ENCODE data around the gene FBXL17. TPM values are rescaled to one million over a fixed set of nuclear protein-coding genes. Genes with fewer than 3 reads are reported as not detected.
A peak's percentile ranks its signal among the peaks of the same experiment; 100 is the strongest.

The FBXL17 gene
- total and polyA plus RNA-seq, 2 donors (not counting 1 experiment from before 2014, with no cell fraction given) = 7.3 to 40.3 TPM

GRCh38 chr5:108260858-108261170, 121.1 kb downstream of the FBXL17 start:
- Histone ChIP-seq H4K20me1 (ENCODE audit: control insufficient read depth, insufficient read depth, low read length, poor library complexity, severe bottlenecking) (peaks cover 16% of the 10 kb centered on the region), H3K27ac (ENCODE audit: low read length in 2 of 2) (no peak overlapping the region), H3K9ac (ENCODE audit: low read length) (no peak overlapping the region), H3K36me3 (replicated peaks in 1 of 2; ENCODE audit: control extremely low read depth in 1 of 2, control insufficient read depth in 1 of 2, extremely low read depth in 1 of 2, insufficient read depth in 2 of 2, low read length in 1 of 2) (peaks cover 0 to 2% of the 10 kb centered on the region in 2 experiments), H3K9me3 (ENCODE audit: control extremely low read depth in 1 of 3, control insufficient read depth in 2 of 3, insufficient read depth in 1 of 3, low read length in 2 of 3) (no peaks in the 10 kb centered on the region), H3K4me2 (replicated peaks; ENCODE audit: low read depth, low read length, poor library complexity, severe bottlenecking) (peak overlapping the region; percentile 59), H3K27me3 (replicated peaks in 1 of 4; ENCODE audit: control extremely low read depth in 1 of 4, control insufficient read depth in 3 of 4, insufficient read depth in 4 of 4, low read length in 3 of 4) (no peaks in the 10 kb centered on the region), H3K79me2 (ENCODE audit: control insufficient read depth, insufficient read depth, low read length) (peaks cover 9% of the 10 kb centered on the region), H3K4me1 (ENCODE audit: control insufficient read depth in 2 of 2, insufficient read depth in 2 of 2, low read length in 2 of 2) (peaks cover 3 to 4% of the 10 kb centered on the region in 2 donors), H3K4me3 (ENCODE audit: control extremely low read depth in 1 of 5, extremely low read depth in 1 of 5, insufficient read depth in 1 of 5, low read depth in 2 of 5, low read length in 4 of 5) (no peak overlapping the region), H2AFZ (ENCODE audit: insufficient read depth, low read depth, low read length, poor library complexity, severe bottlenecking) (no peak overlapping the region)
- ChIA-PET POLR2A (no interaction called here), CTCF (interaction anchor here (0.7 to 5.6 kb wide), 31 partner anchors 9 to 1217 kb away, joined by 3 to 68 read pairs (median 5); partner anchors contain the start of gene FBXL17)
- no peak for DNase-seq
- Mint-ChIP-seq H3K4me1 (peaks cover 5% of the 10 kb centered on the region), H3K27ac (no peak overlapping the region), H3K4me3 (no peak overlapping the region), H3K9me3 (ENCODE audit: insufficient read depth) (no peaks in the 10 kb centered on the region), H3K27me3 (no peaks in the 10 kb centered on the region)
- no peak for ATAC-seq (ENCODE audit: low read depth)
- intact Hi-C loops (cut with micrococcal nuclease) = loop anchor here (1.0 kb wide), 1 partner anchor 84 kb away; no protein-coding TSS in a partner anchor
- WGBS (ENCODE audit: insufficient coverage) = no CpG with 5 or more reads among the region's 2 CpGs
- TF ChIP-seq CTCF (IDR thresholded peaks at IDR 0.05) (peak; percentile 69), EZH2 (IDR thresholded peaks at IDR 0.05; ENCODE audit: borderline replicate concordance, insufficient read depth, low read depth, low read length, poor library complexity, severe bottlenecking) (no peak)

- CTCF ChIA-PET = interaction anchor here (0.5 to 5.6 kb wide), 37 partner anchors 9 to 1218 kb away, joined by 3 to 68 read pairs (median 5); partner anchors contain the start of gene FBXL17
- 90% methylated on average over 2 of the region's 8 CpGs for WGBS (ENCODE audit: insufficient coverage)
- Histone ChIP-seq H3K4me3 (ENCODE audit: control extremely low read depth in 1 of 5, extremely low read depth in 1 of 5, insufficient read depth in 1 of 5, low read depth in 2 of 5, low read length in 4 of 5) (peak overlapping the region in 1 of 5 experiments; percentile 20), H3K79me2 (ENCODE audit: control insufficient read depth, insufficient read depth, low read length) (peaks cover 12% of the 10 kb centered on the region), H3K4me1 (ENCODE audit: control insufficient read depth in 2 of 2, insufficient read depth in 2 of 2, low read length in 2 of 2) (peaks cover 3 to 4% of the 10 kb centered on the region in 2 donors), H2AFZ (ENCODE audit: insufficient read depth, low read depth, low read length, poor library complexity, severe bottlenecking) (no peak overlapping the region), H3K9ac (ENCODE audit: low read length) (peak overlapping the region; percentile 14), H3K4me2 (replicated peaks; ENCODE audit: low read depth, low read length, poor library complexity, severe bottlenecking) (peak overlapping the region; percentile 59), H3K36me3 (replicated peaks in 1 of 2; ENCODE audit: control extremely low read depth in 1 of 2, control insufficient read depth in 1 of 2, extremely low read depth in 1 of 2, insufficient read depth in 2 of 2, low read length in 1 of 2) (peaks cover 0 to 2% of the 10 kb centered on the region in 2 experiments), H3K27me3 (replicated peaks in 1 of 4; ENCODE audit: control extremely low read depth in 1 of 4, control insufficient read depth in 3 of 4, insufficient read depth in 4 of 4, low read length in 3 of 4) (no peaks in the 10 kb centered on the region), H3K9me3 (ENCODE audit: control extremely low read depth in 1 of 3, control insufficient read depth in 2 of 3, insufficient read depth in 1 of 3, low read length in 2 of 3) (no peaks in the 10 kb centered on the region), H3K27ac (ENCODE audit: low read length in 2 of 2) (no peak overlapping the region), H4K20me1 (ENCODE audit: control insufficient read depth, insufficient read depth, low read length, poor library complexity, severe bottlenecking) (peaks cover 16% of the 10 kb centered on the region)
- POLR2A ChIA-PET = no interaction called here
- TF ChIP-seq CTCF (IDR thresholded peaks at IDR 0.05) (peak; percentile 98), EZH2 (IDR thresholded peaks at IDR 0.05; ENCODE audit: borderline replicate concordance, insufficient read depth, low read depth, low read length, poor library complexity, severe bottlenecking) (no peak)
- Mint-ChIP-seq H3K27ac (no peak overlapping the region), H3K4me1 (peaks cover 5% of the 10 kb centered on the region), H3K27me3 (no peaks in the 10 kb centered on the region), H3K9me3 (ENCODE audit: insufficient read depth) (no peaks in the 10 kb centered on the region), H3K4me3 (peak overlapping the region; percentile 54)
- ATAC-seq (ENCODE audit: low read depth) = peak; percentile 73
- intact Hi-C loops (cut with micrococcal nuclease) = loop anchor here (1.0 kb wide), 1 partner anchor 85 kb away; no protein-coding TSS in a partner anchor
- peak; percentile 75 for DNase-seq
Observed at GRCh38 chr5:108260117-108260857, 121.6 kb downstream of the FBXL17 start.
